ENCODE results near the gene WDR33. TPM values are rescaled to one million over a fixed set of nuclear protein-coding genes. Genes with fewer than 3 reads are reported as not detected.

WDR33 gene
- total RNA-seq, 6 experiments from 2014 or later = 15.6 to 38.3 (median 28.0) TPM

GRCh38 chr2:127853671-127854070 is 42.7 kb upstream of the WDR33 start:
- H3K36me3 ChIP-seq = peaks cover 0 to 36% (median 3%) of the 10 kb centered on the region in 4 donors
- peaks cover 0 to 30% (median 5%) of the 10 kb centered on the region in 4 donors for H3K4me1 ChIP-seq
- no peak overlapping the region for H3K4me3 ChIP-seq
- no peak for DNase-seq
- H3K27ac ChIP-seq = no peak overlapping the region
- no peak for ATAC-seq
- TF ChIP-seq, protein P1, sequence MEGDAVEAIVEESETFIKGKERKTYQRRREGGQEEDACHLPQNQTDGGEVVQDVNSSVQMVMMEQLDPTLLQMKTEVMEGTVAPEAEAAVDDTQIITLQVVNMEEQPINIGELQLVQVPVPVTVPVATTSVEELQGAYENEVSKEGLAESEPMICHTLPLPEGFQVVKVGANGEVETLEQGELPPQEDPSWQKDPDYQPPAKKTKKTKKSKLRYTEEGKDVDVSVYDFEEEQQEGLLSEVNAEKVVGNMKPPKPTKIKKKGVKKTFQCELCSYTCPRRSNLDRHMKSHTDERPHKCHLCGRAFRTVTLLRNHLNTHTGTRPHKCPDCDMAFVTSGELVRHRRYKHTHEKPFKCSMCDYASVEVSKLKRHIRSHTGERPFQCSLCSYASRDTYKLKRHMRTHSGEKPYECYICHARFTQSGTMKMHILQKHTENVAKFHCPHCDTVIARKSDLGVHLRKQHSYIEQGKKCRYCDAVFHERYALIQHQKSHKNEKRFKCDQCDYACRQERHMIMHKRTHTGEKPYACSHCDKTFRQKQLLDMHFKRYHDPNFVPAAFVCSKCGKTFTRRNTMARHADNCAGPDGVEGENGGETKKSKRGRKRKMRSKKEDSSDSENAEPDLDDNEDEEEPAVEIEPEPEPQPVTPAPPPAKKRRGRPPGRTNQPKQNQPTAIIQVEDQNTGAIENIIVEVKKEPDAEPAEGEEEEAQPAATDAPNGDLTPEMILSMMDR (IDR thresholded peaks at IDR 0.05) = no peak
- no peak for TF ChIP-seq POLR2A (IDR thresholded peaks at IDR 0.05)
- 87% methylated on average over 3 of the region's 4 CpGs for WGBS (ENCODE audit: insufficient coverage, low coverage, low lambda C conversion rate, missing lambda C conversion rate)
- H3K27me3 ChIP-seq = no peaks in the 10 kb centered on the region
- intact Hi-C loops (cut with DNase I) = no loop called here
- no peaks in the 10 kb centered on the region for H3K9me3 ChIP-seq

DNA sequence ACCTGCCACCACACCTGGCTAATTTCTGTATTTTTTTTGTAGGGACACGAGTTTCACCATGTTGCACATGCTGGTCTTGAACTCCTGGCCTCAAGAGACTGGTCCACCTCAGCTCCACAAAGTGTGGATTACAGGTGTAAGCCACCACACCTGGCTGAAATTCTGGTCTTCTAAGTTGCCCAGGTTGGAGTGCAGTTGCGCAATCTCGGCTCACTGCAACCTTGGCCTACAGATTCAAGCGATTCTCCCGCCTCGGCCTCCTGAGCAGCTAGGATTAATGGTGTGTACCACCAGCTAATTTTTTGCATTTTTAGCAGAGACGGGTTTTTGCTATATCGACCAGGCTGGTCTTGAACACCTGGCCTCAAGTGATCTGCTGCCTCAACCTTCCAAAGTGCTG is 41.4 kb upstream of the WDR33 start:
- Histone ChIP-seq H3K9me3 (no peaks in the 10 kb centered on the region), H3K4me3 (no peak overlapping the region), H3K27me3 (no peaks in the 10 kb centered on the region), H3K36me3 (peaks cover 0 to 45% (median 8%) of the 10 kb centered on the region in 4 donors), H3K4me1 (peaks cover 0 to 30% (median 5%) of the 10 kb centered on the region in 4 donors), H3K27ac (no peak overlapping the region)
- 96% methylated on average over 6 of the region's 8 CpGs for WGBS (ENCODE audit: insufficient coverage, low coverage, low lambda C conversion rate, missing lambda C conversion rate)
- intact Hi-C loops (cut with DNase I) = no loop called here
- no peak for TF ChIP-seq POLR2A (IDR thresholded peaks at IDR 0.05)
- TF ChIP-seq, protein P1 (IDR thresholded peaks at IDR 0.05) = no peak
- DNase-seq (no peak), ATAC-seq (no peak)

DNA sequence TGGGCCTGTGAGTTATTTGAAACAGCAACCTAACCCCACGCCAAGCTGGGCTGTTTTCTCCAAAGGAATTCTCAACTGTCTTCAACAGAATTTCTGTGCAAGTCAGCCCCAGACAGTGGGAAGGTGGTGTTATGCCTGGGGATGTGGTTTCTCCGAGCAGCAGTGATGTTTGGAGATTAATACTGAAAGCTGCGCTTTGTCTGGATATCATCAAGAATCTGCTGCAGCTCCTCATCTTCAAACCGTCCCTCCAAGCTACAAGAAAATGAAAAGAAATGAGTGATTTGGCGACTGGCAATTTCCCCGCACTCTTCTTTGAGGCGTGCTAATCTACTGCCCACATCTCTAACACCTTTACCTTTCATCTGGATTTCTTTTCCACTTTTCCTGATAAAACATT is 37.0 kb upstream of the WDR33 start:
- TF ChIP-seq, protein P1 (IDR thresholded peaks at IDR 0.05) = no peak
- TF ChIP-seq POLR2A (IDR thresholded peaks at IDR 0.05) = no peak
- Histone ChIP-seq H3K4me1 (no peaks in the 10 kb centered on the region), H3K9me3 (no peaks in the 10 kb centered on the region), H3K27me3 (no peaks in the 10 kb centered on the region), H3K36me3 (peaks cover 3 to 63% (median 14%) of the 10 kb centered on the region in 4 donors), H3K4me3 (no peak overlapping the region), H3K27ac (no peak overlapping the region)
- 88% methylated on average over 6 of the region's 7 CpGs for WGBS (ENCODE audit: insufficient coverage, low coverage, low lambda C conversion rate, missing lambda C conversion rate)
- DNase-seq (no peak), ATAC-seq (no peak)
- intact Hi-C loops (cut with DNase I) = no loop called here

GRCh38 chr2:127844973-127845372 is 34.0 kb upstream of the WDR33 start:
- no peak for TF ChIP-seq POLR2A (IDR thresholded peaks at IDR 0.05)
- TF ChIP-seq, protein P1 (IDR thresholded peaks at IDR 0.05) = no peak
- no peaks in the 10 kb centered on the region for H3K4me1 ChIP-seq
- WGBS (ENCODE audit: insufficient coverage, low coverage, low lambda C conversion rate, missing lambda C conversion rate) = 81% methylated on average over 4 of the region's 4 CpGs
- no peak overlapping the region for H3K4me3 ChIP-seq
- H3K9me3 ChIP-seq = no peaks in the 10 kb centered on the region
- intact Hi-C loops (cut with DNase I) = no loop called here
- H3K27ac ChIP-seq = no peak overlapping the region
- ATAC-seq = no peak
- peaks cover 3 to 38% (median 11%) of the 10 kb centered on the region in 4 donors for H3K36me3 ChIP-seq
- DNase-seq = no peak
- no peaks in the 10 kb centered on the region for H3K27me3 ChIP-seq

DNA sequence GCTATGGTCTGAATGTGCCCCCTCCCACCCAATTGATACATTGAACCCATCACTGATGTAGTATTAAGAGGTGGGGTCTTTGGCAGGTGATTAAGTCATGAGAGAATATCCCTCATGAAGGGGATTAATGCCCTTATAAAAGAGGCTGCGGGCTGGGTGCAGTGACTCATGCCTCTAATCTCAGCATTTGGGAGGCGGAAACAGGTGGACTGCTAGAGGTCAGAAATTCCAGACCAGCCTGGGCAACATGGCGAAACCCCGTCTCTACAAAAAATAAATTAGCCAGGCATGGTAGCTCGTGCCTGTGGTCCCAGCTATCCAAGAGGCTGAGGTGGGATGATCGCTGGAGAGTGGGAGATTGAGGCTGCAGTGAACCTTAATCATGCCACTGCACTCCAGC is 32.7 kb upstream of the WDR33 start:
- ATAC-seq (no peak), DNase-seq (no peak)
- H3K9me3 ChIP-seq = no peaks in the 10 kb centered on the region
- intact Hi-C loops (cut with DNase I) = no loop called here
- H3K27me3 ChIP-seq = no peaks in the 10 kb centered on the region
- peaks cover 3 to 27% (median 11%) of the 10 kb centered on the region in 4 donors for H3K36me3 ChIP-seq
- no peaks in the 10 kb centered on the region for H3K4me1 ChIP-seq
- whole genome bisulfite sequencing (ENCODE audit: insufficient coverage, low coverage, low lambda C conversion rate, missing lambda C conversion rate) = 100% methylated on average over 3 of the region's 6 CpGs
- no peak for TF ChIP-seq POLR2A (IDR thresholded peaks at IDR 0.05)
- TF ChIP-seq, protein P1 (IDR thresholded peaks at IDR 0.05) = no peak
- no peak overlapping the region for H3K27ac ChIP-seq
- H3K4me3 ChIP-seq = no peak overlapping the region

Data from right lobe of liver (tissue), 6 donors.